ENCODE data around the gene CYBA.

- TF ChIP-seq PKNOX1 (IDR thresholded peaks at IDR 0.05) (no peak), FOXM1 (IDR thresholded peaks at IDR 0.05; ENCODE audit: borderline replicate concordance) (no peak), NFRKB (IDR thresholded peaks at IDR 0.05) (no peak), FOXK2 (IDR thresholded peaks at IDR 0.05) (no peak), ZNF384 (IDR thresholded peaks at IDR 0.05) (no peak), FOXA1 (IDR thresholded peaks at IDR 0.05) (no peak), SP1 (IDR thresholded peaks at IDR 0.05) (no peak), HDGF (IDR thresholded peaks at IDR 0.05; ENCODE audit: borderline replicate concordance) (no peak), SUZ12 (IDR thresholded peaks at IDR 0.05) (no peak)
These were observed 14.7 kb upstream of the CYBA start for GRCh38 chr16:88665570-88665969.

Data from HEK293T (cell line).